GM12878 (cell line): ENCODE data around the gene RAB31. TPM values are rescaled to one million over a fixed set of nuclear protein-coding genes. Genes with fewer than 3 reads are reported as not detected.

Experiments
- ATAC-seq: fragments of 200-7000 bp; cut with Tn5 transposase; 3 replicates; pipeline ENCODE4 v1.9.1; 2020; ENCODE audit warnings: mild to moderate bottlenecking, moderate library complexity
- BruUV-seq: library from RNA; stranded (reverse); fragments of 400-500 nt; replicated peaks from 2 replicates; lab custom pipeline; 2021; lab: Mats Ljungman, UMichigan
- CTCF ChIA-PET: fragments of 300-600 bp; sonication (Branson Sonifier 250); formaldehyde crosslinking; extraction: SDS; loops from one replicate; lab custom pipeline; 2021; ENCODE audit warnings: inconsistent platforms; lab: Yijun Ruan, JAX
- POLR2A ChIA-PET: fragments of 350-600 bp; formaldehyde crosslinking; extraction: SDS; loops from one replicate; lab custom pipeline; 2021; ENCODE audit warnings: inconsistent platforms; lab: Charles Lee
- RAD21 ChIA-PET: fragments of 300-600 bp; sonication (Branson Sonifier 250); formaldehyde crosslinking; loops from one replicate; lab custom pipeline; 2023; ENCODE audit warnings: antibody characterized with exemption; ENCODE audit not compliant: unreplicated experiment; lab: Charles Lee
- SMC1A ChIA-PET: fragments of 300-600 bp; sonication (Branson Sonifier 250); formaldehyde crosslinking; loops from one replicate; lab custom pipeline; 2023; ENCODE audit not compliant: unreplicated experiment, uncharacterized antibody; lab: Charles Lee
- DNase-seq: peaks from one replicate; pipeline ENCODE4 v3.0.0-alpha.2; 2011; ENCODE audit warnings: low read depth, low spot score
- FAIRE-seq: peaks from 3 replicates; lab custom pipeline; 2011; peaks lifted over from hg19 to GRCh38; lab: Jason Lieb, UNC
- H2AFZ ChIP-seq: 2 replicates; pipeline ENCODE4 v1.6.0; 2011; ENCODE audit warnings: low read depth, low read length, control low read depth; ENCODE audit not compliant: control insufficient read depth
- H3K27ac ChIP-seq: 2 replicates; pipeline ENCODE4 v1.5.1; 2011; ENCODE audit warnings: control low read depth; ENCODE audit not compliant: control insufficient read depth, insufficient read depth
- H3K27me3 ChIP-seq, 2 experiments: replicated peaks in 1 of 2; 2 replicates each; pipeline versions ENCODE4 v1.6.0 to v1.6.1; 2011; ENCODE audit warnings: low read length in 1 of 2; ENCODE audit not compliant: control insufficient read depth in 2 of 2, insufficient read depth in 2 of 2
- H3K36me3 ChIP-seq, 2 experiments: 2 replicates each; pipeline ENCODE4 v1.5.1; 2011; ENCODE audit warnings: low read length in 1 of 2; ENCODE audit not compliant: control insufficient read depth in 2 of 2, insufficient read depth in 2 of 2
- H3K4me1 ChIP-seq: 2 replicates; pipeline ENCODE4 v1.6.1; 2011; ENCODE audit warnings: mild to moderate bottlenecking, low read length, moderate library complexity, mixed read lengths; ENCODE audit not compliant: control insufficient read depth, insufficient read depth
- H3K4me2 ChIP-seq: 2 replicates; pipeline ENCODE4 v1.6.0; 2011; ENCODE audit warnings: control low read depth; ENCODE audit not compliant: control insufficient read depth, insufficient read depth
- H3K4me3 ChIP-seq: fragments of 200-600 bp; sonication (generic); 2 replicates; pipeline ENCODE4 v1.5.1; 2016
- H3K79me2 ChIP-seq: 2 replicates; pipeline ENCODE4 v1.6.0; 2011; ENCODE audit warnings: low read length; ENCODE audit not compliant: control insufficient read depth, insufficient read depth
- H3K9ac ChIP-seq: 2 replicates; pipeline ENCODE4 v1.8.0; 2011; ENCODE audit warnings: low read length, control low read depth, mixed read lengths; ENCODE audit not compliant: control insufficient read depth, insufficient read depth
- H3K9me3 ChIP-seq: replicated peaks from 3 replicates; pipeline ENCODE4 v1.5.1; 2011; ENCODE audit warnings: mild to moderate bottlenecking, low read length; ENCODE audit not compliant: control insufficient read depth, insufficient read depth
- H4K20me1 ChIP-seq: 2 replicates; pipeline ENCODE4 v1.6.0; 2011; ENCODE audit not compliant: control insufficient read depth, insufficient read depth
- CEBPZ ChIP-seq: fragments of 150-350 bp; IDR thresholded peaks from 2 replicates; pipeline ENCODE4 v1.6.1; 2016; ENCODE audit warnings: low read depth, low read length
- HDAC2 ChIP-seq: fragments of 200-600 bp; sonication (generic); IDR thresholded peaks from 2 replicates; pipeline ENCODE4 v1.6.1; 2017
- KDM1A ChIP-seq: fragments of 200-600 bp; sonication (generic); IDR thresholded peaks from 2 replicates; pipeline ENCODE4 v1.6.1; 2016; ENCODE audit warnings: borderline replicate concordance
- MYB ChIP-seq: fragments of 150-350 bp; IDR thresholded peaks from 2 replicates; pipeline ENCODE4 v1.6.1; 2014; ENCODE audit warnings: mild to moderate bottlenecking, low read depth, low read length, borderline replicate concordance
- SMAD5 ChIP-seq: IDR thresholded peaks from 2 replicates; pipeline ENCODE4 v1.6.1; 2016; ENCODE audit warnings: antibody characterized with exemption, low read depth
- WGBS: methylation state at CpG from one replicate; pipeline ENCODE4 v1.1.6; 2016; ENCODE audit warnings: low lambda C conversion rate; ENCODE audit not compliant: insufficient replicate concordance, insufficient coverage; ENCODE audit errors: missing lambda C conversion rate; 5-methylcytosine and 5-hydroxymethylcytosine counted together
- in situ Hi-C: fragments of 300-500 bp; cut with MboI; formaldehyde crosslinking; loops from 9 replicates; pipeline ENCODE4 v1.14.3; 2018; ENCODE audit warnings: mixed read lengths
- intact Hi-C: fragments of 100-400 bp; cut with micrococcal nuclease; formaldehyde crosslinking; loops from one replicate; pipeline ENCODE4 v1.14.2; 2022; ENCODE audit not compliant: unreplicated experiment
- polyA plus RNA-seq, 11 experiments: library from polyadenylated mRNA; depleted of rRNA in 4 of 11; unstranded in 6 of 11; stranded (reverse) in 5 of 11; fragments of >200 nt; fragmentation: Nextera tagmentation in 4 of 11; fragmentation: Illumina TruSeq in 1 of 11; extraction: Ambion mirVana in 4 of 11; extraction: Trizol in 1 of 11; gene quantifications; 1 replicate in 1 of 11; 2 replicates in 10 of 11; pipeline versions ENCODE4 v1.2.1 to v1.2.3, GENCODE V29; 2011 to 2016; ENCODE audit warnings: inconsistent platforms in 2 of 11, missing spikeins in 2 of 11, low read depth in 1 of 11
- total RNA-seq, 4 experiments: library from RNA; depleted of rRNA in 3 of 4; stranded (reverse); fragments of >200 nt in 3 of 4; fragmentation: Illumina TruSeq in 1 of 4; extraction: Trizol in 1 of 4; gene quantifications; 2 replicates each; pipeline versions ENCODE4 v1.2.1 to v1.2.3, GENCODE V29; 2013 to 2021

The RAB31 gene
- total and polyA plus RNA-seq, 10 of the 15 experiments (the other 5 are each of a cell fraction or from before 2014, with no cell fraction given), result 0.80 to 23.3 (median 12.2) TPM

DNA sequence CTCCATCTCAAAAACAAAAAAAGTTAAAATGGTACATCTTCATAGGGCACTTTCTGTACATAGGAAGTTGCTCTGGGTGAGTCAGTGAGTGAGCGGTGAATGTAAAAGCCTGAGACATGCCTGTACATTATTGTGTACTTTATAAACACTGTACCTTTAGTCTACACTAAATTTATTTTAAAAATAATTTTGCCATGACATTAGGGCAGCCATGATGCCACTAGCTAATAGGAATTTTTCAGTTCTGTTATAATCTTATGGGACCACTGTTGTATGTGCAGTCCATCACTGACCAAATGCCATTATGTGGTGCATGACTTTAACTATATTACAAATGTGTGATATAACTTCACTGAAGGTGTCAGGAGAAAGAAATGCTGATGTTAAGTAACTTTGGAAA lies 166.6 kb downstream of the RAB31 start:
- POLR2A ChIA-PET, result no interaction called here
- no peak overlapping the region for H3K4me3 ChIP-seq
- no peak overlapping the region for H3K27ac ChIP-seq
- WGBS, result 87% methylated on average over 1 of the region's 1 CpG
- SMC1A ChIA-PET, result no interaction called here
- TF ChIP-seq HDAC2, result no peak
- TF ChIP-seq KDM1A, result no peak
- TF ChIP-seq CEBPZ, result no peak
- TF ChIP-seq SMAD5, result no peak
- no peak for TF ChIP-seq MYB
- no peaks in the 10 kb centered on the region for H3K79me2 ChIP-seq
- CTCF ChIA-PET, result no interaction called here
- no peak for FAIRE-seq
- no peaks in the 10 kb centered on the region for H3K36me3 ChIP-seq
- intact Hi-C loops, result loop anchor here (10.0 kb wide), 1 partner anchor 70 kb away; no protein-coding TSS in a partner anchor
- RAD21 ChIA-PET, result no interaction called here
- no peaks in the 10 kb centered on the region for H4K20me1 ChIP-seq
- ATAC-seq, result no peak
- no peaks in the 10 kb centered on the region; a peak in 1 of 4 replicates for H3K27me3 ChIP-seq
- peaks cover 9% of the 10 kb centered on the region for H3K4me1 ChIP-seq
- H3K9ac ChIP-seq, result no peak overlapping the region
- H3K9me3 ChIP-seq, result no peaks in the 10 kb centered on the region; the same call in 2 of the 3 replicates
- BruUV-seq, result no TSS peak
- no peak overlapping the region for H2AFZ ChIP-seq
- in situ Hi-C loops, result no loop called here
- DNase-seq, result no peak
- no peak overlapping the region for H3K4me2 ChIP-seq
